HCT116 (cell line): Measurements from ENCODE around the gene S100PBP. TPM values are rescaled to one million over a fixed set of nuclear protein-coding genes. Genes with fewer than 3 reads are reported as not detected.

Source experiments
- ATAC-seq: fragments of 200-7000 bp; cut with Tn5 transposase; 2 replicates; pipeline ENCODE4 v1.9.1; 2020; ENCODE audit warnings: mild to moderate bottlenecking, moderate library complexity
- BruUV-seq: library from RNA; stranded (reverse); fragments of 400-500 nt; replicated peaks from 2 replicates; lab custom pipeline; 2021; lab: Mats Ljungman, UMichigan
- CTCF ChIA-PET: fragments of 300-600 bp; sonication (Branson Sonifier 250); formaldehyde crosslinking; loops from one replicate; lab custom pipeline; 2021; ENCODE audit warnings: antibody characterized with exemption; lab: Charles Lee
- POLR2A ChIA-PET: fragments of 300-600, 350-600 bp; sonication (Branson Sonifier 250); formaldehyde crosslinking; loops from one replicate; lab custom pipeline; 2021; ENCODE audit warnings: antibody characterized with exemption; lab: Charles Lee
- RAD21 ChIA-PET, 2 experiments: fragments of 300-600 bp; sonication (Branson Sonifier 250); formaldehyde crosslinking; loops; one replicate each; lab custom pipeline; 2023; ENCODE audit warnings: low total read pairs in 2 of 2; ENCODE audit not compliant: uncharacterized antibody in 2 of 2, unreplicated experiment in 2 of 2, low non-redundant PET in 1 of 2; lab: Charles Lee
- DNase-seq: peaks from one replicate; pipeline ENCODE4 v3.0.0-alpha.2; 2010; ENCODE audit warnings: low read depth, low spot score
- H2AFZ ChIP-seq: fragments of 200-600 bp; shearing (Covaris generic), sonication (generic); 2 replicates; pipeline ENCODE4 v1.6.1; 2017; ENCODE audit warnings: low read depth, mixed run types, mixed read lengths, antibody characterized with exemption, low read length; ENCODE audit not compliant: poor library complexity, severe bottlenecking
- H3K27ac ChIP-seq: 2 replicates; pipeline ENCODE4 v1.5.1; 2012; ENCODE audit warnings: low read depth, low read length
- H3K27me3 ChIP-seq: fragments of 200-600 bp; sonication (generic); 2 replicates; pipeline ENCODE4 v1.6.1; 2016; ENCODE audit warnings: mixed run types, low read length, mixed read lengths; ENCODE audit not compliant: insufficient read depth
- H3K36me3 ChIP-seq, 2 experiments: fragments of 200-500 bp in 1 of 2; fragments of 200-600 bp in 1 of 2; sonication (Bioruptor generic) in 1 of 2; sonication (generic) in 1 of 2; 2 replicates each; pipeline versions ENCODE4 v1.5.1 to v1.6.1; 2014 to 2016; ENCODE audit warnings: low read length in 2 of 2, inconsistent platforms in 1 of 2, mixed read lengths in 1 of 2, mixed run types in 1 of 2; ENCODE audit not compliant: insufficient read depth in 2 of 2, control insufficient read depth in 1 of 2
- H3K4me1 ChIP-seq, 2 experiments: fragments of 200-600 bp in 1 of 2; sonication (generic) in 1 of 2; 2 replicates each; pipeline versions ENCODE4 v1.5.1 to v1.6.1; 2012 to 2017; ENCODE audit warnings: low read length in 2 of 2, inconsistent platforms in 1 of 2, mild to moderate bottlenecking in 1 of 2, mixed read lengths in 1 of 2, mixed run types in 1 of 2, moderate library complexity in 1 of 2; ENCODE audit not compliant: insufficient read depth in 2 of 2, control insufficient read depth in 1 of 2
- H3K4me2 ChIP-seq: fragments of 200-600 bp; sonication (generic); 2 replicates; pipeline ENCODE4 v1.6.1; 2017; ENCODE audit warnings: mixed run types, low read length, mixed read lengths
- H3K4me3 ChIP-seq, 2 experiments: fragments of 200-600 bp in 1 of 2; sonication (generic) in 1 of 2; replicated peaks in 1 of 2; 2 replicates each; pipeline ENCODE4 v1.5.1; 2011 to 2016; ENCODE audit warnings: low read length in 2 of 2, control low read depth in 1 of 2, low read depth in 1 of 2, mild to moderate bottlenecking in 1 of 2, mixed read lengths in 1 of 2, mixed run types in 1 of 2
- H3K79me2 ChIP-seq: fragments of 200-600 bp; sonication (generic); 2 replicates; pipeline ENCODE4 v1.6.1; 2017; ENCODE audit warnings: mild to moderate bottlenecking, mixed run types, low read length, moderate library complexity, mixed read lengths; ENCODE audit not compliant: insufficient read depth
- H3K9ac ChIP-seq: fragments of 200-600 bp; sonication (generic); 2 replicates; pipeline ENCODE4 v1.6.1; 2016; ENCODE audit warnings: low read length, mixed read lengths
- H3K9me2 ChIP-seq: fragments of 200-600 bp; sonication (generic), shearing (Covaris generic); 2 replicates; pipeline ENCODE4 v1.6.1; 2017; ENCODE audit warnings: mixed run types, mild to moderate bottlenecking, moderate library complexity; ENCODE audit not compliant: insufficient read depth
- H3K9me3 ChIP-seq, 2 experiments: fragments of 200-500 bp in 1 of 2; fragments of 200-600 bp in 1 of 2; sonication (Bioruptor generic) in 1 of 2; sonication (generic) in 1 of 2; 2 replicates each; pipeline ENCODE4 v1.6.1; 2014 to 2017; ENCODE audit warnings: low read length in 2 of 2, mixed read lengths in 2 of 2, inconsistent platforms in 1 of 2, low read depth in 1 of 2, mild to moderate bottlenecking in 1 of 2, mixed run types in 1 of 2, moderate library complexity in 1 of 2; ENCODE audit not compliant: control insufficient read depth in 1 of 2, insufficient read depth in 1 of 2
- H4K20me1 ChIP-seq: fragments of 200-600 bp; sonication (generic), shearing (Covaris generic); 2 replicates; pipeline ENCODE4 v1.6.1; 2017; ENCODE audit warnings: mixed run types, mild to moderate bottlenecking, moderate library complexity; ENCODE audit not compliant: insufficient read depth
- EGR1 ChIP-seq: IDR thresholded peaks from 2 replicates; pipeline ENCODE4 v1.6.1; 2012; ENCODE audit warnings: low read depth
- ELF1 ChIP-seq: IDR thresholded peaks from 2 replicates; pipeline ENCODE4 v1.6.1; 2012; ENCODE audit warnings: low read depth, borderline replicate concordance
- EZH2phosphoT487 ChIP-seq: fragments of 200-600 bp; IDR thresholded peaks from 2 replicates; pipeline ENCODE4 v1.6.1; 2018; ENCODE audit warnings: antibody characterized with exemption, borderline replicate concordance
- JUND ChIP-seq: IDR thresholded peaks from 2 replicates; pipeline ENCODE4 v1.6.1; 2012
- POLR2A ChIP-seq: IDR thresholded peaks from 2 replicates; pipeline ENCODE4 v1.7.0; 2011; ENCODE audit warnings: borderline replicate concordance; ENCODE audit not compliant: insufficient read depth, insufficient read length; ENCODE audit errors: extremely low read depth
- SIN3A ChIP-seq: IDR thresholded peaks from 2 replicates; pipeline ENCODE4 v1.6.1; 2012; ENCODE audit warnings: low read depth
- SP1 ChIP-seq: IDR thresholded peaks from 2 replicates; pipeline ENCODE4 v1.6.1; 2012; ENCODE audit warnings: low read depth
- SRF ChIP-seq: IDR thresholded peaks from 2 replicates; pipeline ENCODE4 v1.6.1; 2012; ENCODE audit warnings: low read depth
- YY1 ChIP-seq: IDR thresholded peaks from 2 replicates; pipeline ENCODE4 v1.6.1; 2011; ENCODE audit warnings: low read length, low read depth, moderate library complexity, mild to moderate bottlenecking; ENCODE audit not compliant: insufficient replicate concordance; ENCODE audit errors: extremely low read depth
- ZFX ChIP-seq: fragments of 450-650 bp; IDR thresholded peaks from 2 replicates; pipeline ENCODE4 v1.6.1; 2017
- ZNF274 ChIP-seq: fragments of 200-500 bp; sonication (Bioruptor generic); IDR thresholded peaks from 2 replicates; pipeline ENCODE4 v1.6.1; 2014; ENCODE audit warnings: mild to moderate bottlenecking, low read depth, low read length, inconsistent platforms
- intact Hi-C: fragments of 100-400 bp; cut with micrococcal nuclease; formaldehyde crosslinking; loops from 2 replicates; pipeline ENCODE4 v1.10.0; 2022
- total RNA-seq: library from RNA; stranded (reverse); gene quantifications from one replicate; pipeline ENCODE4 v1.2.1, GENCODE V29; 2021; ENCODE audit not compliant: unreplicated experiment
- TF ChIP-seq, protein P1 (sequence below): IDR thresholded peaks from 2 replicates; pipeline ENCODE4 v1.6.1; 2012

Gene S100PBP
- total RNA-seq, 1 experiment from 2014 or later, result 38.2 TPM

DNA sequence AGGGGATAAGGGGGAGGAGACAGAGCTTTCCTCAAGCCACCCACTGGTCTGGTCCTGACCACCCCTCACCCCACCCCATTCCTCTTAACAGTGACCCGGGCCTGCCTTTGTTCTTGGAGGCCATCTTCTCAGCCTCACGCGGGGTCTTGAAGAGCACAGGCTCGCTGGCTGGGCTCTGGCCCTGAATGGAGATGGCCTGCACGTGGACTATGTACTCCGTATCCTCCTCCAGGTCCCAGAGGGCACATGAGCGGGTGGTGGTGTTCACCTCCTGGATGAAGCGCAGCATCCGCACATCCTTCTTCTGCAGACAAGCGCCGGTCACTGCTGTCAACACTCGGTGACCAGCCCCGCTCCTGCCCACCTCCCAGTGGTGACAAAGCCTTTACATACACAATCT, 50.6 kb downstream of the S100PBP start:
- DNase-seq, result no peak
- H2AFZ ChIP-seq, result no peak overlapping the region
- POLR2A ChIA-PET, result no interaction called here
- no peak for TF ChIP-seq ELF1
- no peak for TF ChIP-seq YY1
- no peak for TF ChIP-seq JUND
- TF ChIP-seq ZFX, result no peak
- TF ChIP-seq, all 23 proteins: peak for 0
- H4K20me1 ChIP-seq, result no peaks in the 10 kb centered on the region
- H3K4me2 ChIP-seq, result no peak overlapping the region
- no peaks in the 10 kb centered on the region for H3K36me3 ChIP-seq
- H3K9ac ChIP-seq, result no peak overlapping the region
- CTCF ChIA-PET, result no interaction called here
- no peaks in the 10 kb centered on the region for H3K9me3 ChIP-seq
- H3K4me1 ChIP-seq, result 0 out of 4 replicates have a peak, but pooled peaks cover 2 to 3% of the 10 kb centered on the region in 2 experiments
- no peaks in the 10 kb centered on the region for H3K79me2 ChIP-seq
- no peak overlapping the region for H3K4me3 ChIP-seq
- no peak overlapping the region for H3K27ac ChIP-seq
- H3K9me2 ChIP-seq, result no peaks in the 10 kb centered on the region
- intact Hi-C loops, result no loop called here
- RAD21 ChIA-PET, result no interaction called here
- no peaks in the 10 kb centered on the region for H3K27me3 ChIP-seq
- ATAC-seq, result no peak
- no TSS peak for BruUV-seq

DNA sequence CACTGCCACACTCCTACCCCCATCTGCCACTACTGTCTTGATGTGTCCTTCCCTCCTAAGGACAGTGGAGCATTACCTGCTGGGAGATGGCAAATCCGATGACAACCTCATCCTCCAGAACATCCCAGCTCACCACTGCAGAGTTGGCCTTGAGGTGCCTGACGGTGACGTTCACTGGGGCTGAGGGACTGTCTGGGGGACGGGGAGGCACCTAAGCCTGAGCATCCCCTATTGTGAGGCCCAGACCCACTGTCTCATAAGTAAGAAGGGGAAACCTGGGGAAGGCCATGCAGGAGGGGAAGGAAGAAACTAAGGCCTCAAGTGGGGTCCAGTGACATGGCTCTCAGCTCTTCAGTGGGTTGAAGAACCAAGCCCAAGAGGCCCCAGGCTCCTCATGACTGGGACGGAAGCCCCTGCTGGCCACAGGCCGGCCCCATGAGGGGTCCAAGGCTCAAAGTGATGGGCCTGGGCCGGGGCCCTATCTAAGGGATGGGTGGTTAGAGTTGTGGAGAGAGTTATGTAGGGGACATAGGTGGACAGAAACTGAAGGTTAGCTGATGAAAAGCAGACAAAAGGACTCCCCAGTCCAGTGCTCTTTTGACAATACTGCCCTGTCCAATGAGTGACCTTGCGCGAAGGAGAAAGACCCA, 51.5 kb downstream of the S100PBP start:
- no peak for TF ChIP-seq SP1
- TF ChIP-seq EZH2phosphoT487, result no peak
- no peak for TF ChIP-seq YY1
- TF ChIP-seq EGR1, result no peak
- TF ChIP-seq POLR2A, result no peak
- TF ChIP-seq, protein P1, sequence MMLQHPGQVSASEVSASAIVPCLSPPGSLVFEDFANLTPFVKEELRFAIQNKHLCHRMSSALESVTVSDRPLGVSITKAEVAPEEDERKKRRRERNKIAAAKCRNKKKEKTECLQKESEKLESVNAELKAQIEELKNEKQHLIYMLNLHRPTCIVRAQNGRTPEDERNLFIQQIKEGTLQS, result no peak
- TF ChIP-seq ZNF274, result no peak
- TF ChIP-seq SRF, result no peak
- TF ChIP-seq SIN3A, result no peak
- no peak for TF ChIP-seq ZFX
- H3K4me2 ChIP-seq, result no peak overlapping the region
- no peak overlapping the region for H3K27ac ChIP-seq
- H3K4me1 ChIP-seq, result 0 out of 4 replicates have a peak, but pooled peaks cover 2 to 3% of the 10 kb centered on the region in 2 experiments
- CTCF ChIA-PET, result no interaction called here
- no peaks in the 10 kb centered on the region for H3K9me2 ChIP-seq
- H3K4me3 ChIP-seq, result no peak overlapping the region
- no peaks in the 10 kb centered on the region for H3K79me2 ChIP-seq
- H3K36me3 ChIP-seq, result no peaks in the 10 kb centered on the region
- no peaks in the 10 kb centered on the region for H4K20me1 ChIP-seq
- intact Hi-C loops, result no loop called here
- RAD21 ChIA-PET, result no interaction called here
- POLR2A ChIA-PET, result no interaction called here
- BruUV-seq, result no TSS peak
- ATAC-seq, result no peak
- no peak overlapping the region for H3K9ac ChIP-seq
- H2AFZ ChIP-seq, result no peak overlapping the region
- no peak for DNase-seq
- no peaks in the 10 kb centered on the region for H3K27me3 ChIP-seq
- H3K9me3 ChIP-seq, result no peaks in the 10 kb centered on the region
